GM23338 (cell line): ENCODE data around the gene CLIP2.

Source experiments
- CREB1 ChIP-seq: fragments of 250-450 bp; sonication (Bioruptor Pico); IDR thresholded peaks from 2 replicates; pipeline ENCODE4 v1.5.0; 2020; ENCODE audit warnings: low read depth, mild to moderate bottlenecking, moderate library complexity
- CTCF ChIP-seq, 2 experiments: fragments of 200-600 bp in 1 of 2; sonication (generic) in 1 of 2; conservative IDR thresholded peaks; 2 replicates each; pipeline versions ENCODE4 v1.5.1 to v1.6.1; 2016 to 2017; ENCODE audit warnings: antibody characterized with exemption in 2 of 2, low read depth in 2 of 2, mild to moderate bottlenecking in 2 of 2, moderate library complexity in 1 of 2
- ETS1 ChIP-seq: IDR thresholded peaks from 2 replicates; pipeline ENCODE4 v1.6.1; 2016; ENCODE audit warnings: antibody characterized with exemption
- EZH2 ChIP-seq: fragments of 200-600 bp; sonication (generic); IDR thresholded peaks from one replicate; pipeline ENCODE4 v1.8.0; 2017; ENCODE audit warnings: antibody characterized with exemption, mild to moderate bottlenecking, low read depth; ENCODE audit not compliant: unreplicated experiment
- EZH2phosphoT487 ChIP-seq: fragments of 200-600 bp; sonication (generic); IDR thresholded peaks from one replicate; pipeline ENCODE4 v1.8.1; 2018; ENCODE audit warnings: antibody characterized with exemption; ENCODE audit not compliant: unreplicated experiment
- JUNB ChIP-seq: IDR thresholded peaks from one replicate; pipeline ENCODE4 v1.6.1; 2016; ENCODE audit warnings: antibody characterized with exemption; ENCODE audit not compliant: unreplicated experiment
- NANOG ChIP-seq: IDR thresholded peaks from 2 replicates; pipeline ENCODE4 v1.6.1; 2016; ENCODE audit warnings: antibody characterized with exemption, borderline replicate concordance
- POLR2AphosphoS5 ChIP-seq: IDR thresholded peaks from 2 replicates; pipeline ENCODE4 v1.6.1; 2016; ENCODE audit warnings: antibody characterized with exemption, low read depth
- REST ChIP-seq: IDR thresholded peaks from one replicate; pipeline ENCODE4 v1.6.1; 2018; ENCODE audit warnings: antibody characterized with exemption; ENCODE audit not compliant: unreplicated experiment
- ZNF462 ChIP-seq: fragments of 250-450 bp; sonication (Bioruptor Pico); IDR thresholded peaks from 2 replicates; pipeline ENCODE4 v1.5.0; 2020; ENCODE audit warnings: mild to moderate bottlenecking, moderate library complexity

GRCh38 chr7:74430961-74431466 is 141.8 kb downstream of the CLIP2 start:
- TF ChIP-seq JUNB (no peak), CTCF (conservative IDR thresholded peaks at IDR 0.05; ENCODE audit: low read depth in 2 of 2) (no peak), REST (no peak), POLR2AphosphoS5 (no peak), EZH2 (no peak), ZNF462 (CRISPR knock-in tag) (no peak), EZH2phosphoT487 (no peak), CREB1 (CRISPR knock-in tag) (no peak), ETS1 (no peak), NANOG (no peak)
